ENCODE data around the gene PLXNC1.

Gene PLXNC1

GRCh38 chr12:94133964-94134795, 14.2 kb upstream of the PLXNC1 start:
- peak; percentile 69 for DNase-seq (ENCODE audit: low spot score)

GRCh38 chr12:94135896-94136295, 12.5 kb upstream of the PLXNC1 start:
- DNase-seq (ENCODE audit: low spot score) = no peak

GRCh38 chr12:94139816-94140215, 8.6 kb upstream of the PLXNC1 start:
- no peak for DNase-seq (ENCODE audit: low spot score)

- no peak for DNase-seq (ENCODE audit: low spot score)
These were observed 7.8 kb upstream of the PLXNC1 start for GRCh38 chr12:94140556-94140955.

GRCh38 chr12:94141004-94141764, 7.2 kb upstream of the PLXNC1 start:
- DNase-seq (ENCODE audit: low spot score) = no peak

GRCh38 chr12:94141892-94142291, 6.5 kb upstream of the PLXNC1 start:
- DNase-seq (ENCODE audit: low spot score) = no peak

GRCh38 chr12:94143438-94143837, 4.9 kb upstream of the PLXNC1 start:
- DNase-seq (ENCODE audit: low spot score) = no peak

GRCh38 chr12:94143951-94144350, 4.4 kb upstream of the PLXNC1 start:
- DNase-seq (ENCODE audit: low spot score) = no peak

GRCh38 chr12:94144781-94145180, 3.6 kb upstream of the PLXNC1 start:
- DNase-seq (ENCODE audit: low spot score) = no peak

GRCh38 chr12:94145191-94145983, 3.0 kb upstream of the PLXNC1 start:
- no peak for DNase-seq (ENCODE audit: low spot score)

GRCh38 chr12:94146166-94146936, 2.0 kb upstream of the PLXNC1 start:
- DNase-seq (ENCODE audit: low spot score) = no peak

- no peak for DNase-seq (ENCODE audit: low spot score)
These were observed 888 bp upstream of the PLXNC1 start for GRCh38 chr12:94147387-94147990.

GRCh38 chr12:94148739-94149118, 352 bp downstream of the PLXNC1 start:
- DNase-seq (ENCODE audit: low spot score) = no peak

- no peak for DNase-seq (ENCODE audit: low spot score)
These were observed 873 bp downstream of the PLXNC1 start for GRCh38 chr12:94149119-94149780.

- no peak for DNase-seq (ENCODE audit: low spot score)
These were observed 1.4 kb downstream of the PLXNC1 start for GRCh38 chr12:94149781-94150239.

- no peak for DNase-seq (ENCODE audit: low spot score)
These were observed 2.1 kb downstream of the PLXNC1 start for GRCh38 chr12:94150240-94151121.

GRCh38 chr12:94151582-94151981, 3.2 kb downstream of the PLXNC1 start:
- no peak for DNase-seq (ENCODE audit: low spot score)

GRCh38 chr12:94152292-94153078, 4.1 kb downstream of the PLXNC1 start:
- DNase-seq (ENCODE audit: low spot score) = no peak

- no peak for DNase-seq (ENCODE audit: low spot score)
These were observed 8.8 kb downstream of the PLXNC1 start for GRCh38 chr12:94157181-94157580.
